SIG-M5 (cell line): ENCODE measurements around the gene MAGEB16.

ENCODE experiments used
- DNase-seq: peaks from one replicate; lab custom pipeline; 2025; lab: John Stamatoyannopoulos, UW

MAGEB16 gene

DNA sequence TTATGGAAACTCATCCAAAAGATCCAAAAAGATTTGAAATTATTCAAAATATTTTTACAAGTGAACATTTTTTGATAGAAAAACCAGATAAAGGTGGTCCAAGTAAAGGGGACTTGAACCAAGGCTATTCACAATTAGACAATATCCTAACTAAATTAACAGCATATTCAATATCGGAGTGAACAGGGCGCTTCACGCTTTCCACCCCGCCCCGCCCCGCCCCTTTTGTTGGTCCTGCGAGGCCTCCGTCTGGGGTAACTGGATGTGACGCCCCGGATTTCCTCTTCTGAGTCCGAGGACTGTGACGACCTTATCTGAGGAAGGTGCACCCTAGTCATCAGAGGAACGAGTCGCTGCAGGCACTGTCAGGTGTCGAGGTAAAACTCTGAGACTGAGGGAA, at the start of gene MAGEB16:
Gene MAGEB16 (plus strand): TSS at position 301 of the 400 bp plus-strand sequence. CDS start 3,855 bp downstream, outside the sequence.
- DNase-seq = no peak

DNA sequence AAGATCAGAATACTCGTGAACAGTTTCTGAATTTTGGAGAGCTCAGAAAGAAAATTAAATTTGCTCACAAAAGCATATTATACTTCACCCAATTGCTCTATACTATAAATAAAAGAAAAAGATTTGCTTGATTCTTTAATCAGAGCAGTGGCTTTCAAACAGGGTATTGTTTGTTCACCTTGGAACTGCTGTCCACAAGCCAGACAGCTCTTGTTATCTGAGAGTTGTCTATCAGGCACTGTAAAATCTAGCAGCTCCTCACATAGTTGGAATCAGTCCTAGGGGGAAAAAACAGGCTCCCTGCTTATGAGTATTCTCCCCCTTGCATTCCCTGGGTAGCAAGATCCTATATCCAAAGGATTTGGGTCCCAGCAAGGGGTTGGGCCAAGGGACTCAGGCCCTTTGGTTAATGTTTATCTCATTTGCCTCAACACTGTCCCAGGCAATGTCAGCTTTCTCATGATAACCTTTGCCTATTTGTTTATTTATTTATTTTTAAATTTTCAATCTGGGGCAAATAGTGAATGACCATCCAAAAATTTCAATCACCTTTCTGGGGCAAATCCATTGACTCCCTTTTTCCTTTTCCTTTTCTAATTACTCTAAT, 24.1 kb upstream of the MAGEB16 start:
- DNase-seq = no peak

- no peak for DNase-seq
These were observed 13.1 kb upstream of the MAGEB16 start for GRCh38 chrX:35785075-35785474.

DNA sequence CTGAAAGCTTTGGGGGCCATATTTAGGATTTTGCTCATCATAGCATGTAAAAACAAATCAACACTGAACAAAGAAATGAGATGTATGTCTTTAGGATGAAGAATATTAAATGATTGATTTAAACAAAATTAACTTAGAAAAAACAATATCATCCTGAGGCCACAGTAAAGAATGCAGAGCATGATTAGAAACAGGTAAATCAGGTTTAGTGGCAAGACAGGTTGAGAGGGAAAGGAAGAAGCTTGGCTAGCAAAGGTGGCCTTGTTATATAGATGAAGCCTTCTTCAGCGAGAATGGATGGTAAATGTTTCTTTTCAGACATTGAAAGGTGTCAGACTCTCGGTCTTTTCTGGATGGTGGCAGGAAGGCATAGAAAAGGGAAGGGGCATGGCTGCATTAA, 11.9 kb upstream of the MAGEB16 start:
- no peak for DNase-seq

DNA sequence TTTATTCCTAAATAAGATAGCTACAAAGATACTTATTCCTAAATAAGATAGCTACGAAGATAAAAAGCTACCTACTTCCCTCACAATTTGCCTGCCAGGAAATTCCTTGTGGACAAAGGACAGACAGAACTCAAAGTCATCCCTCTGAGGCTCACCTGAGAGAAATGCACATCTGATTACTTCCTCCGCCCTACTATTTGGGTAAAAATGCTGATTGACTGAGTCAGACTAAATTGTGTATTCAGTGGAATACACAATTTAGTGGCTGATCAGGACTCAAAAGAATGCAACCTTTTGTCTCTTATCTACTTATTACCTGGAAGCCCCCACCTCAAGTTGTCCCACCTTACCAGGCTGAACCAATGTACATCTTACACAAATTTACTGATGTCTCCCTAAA, 10.3 kb upstream of the MAGEB16 start:
- DNase-seq = no peak

DNA sequence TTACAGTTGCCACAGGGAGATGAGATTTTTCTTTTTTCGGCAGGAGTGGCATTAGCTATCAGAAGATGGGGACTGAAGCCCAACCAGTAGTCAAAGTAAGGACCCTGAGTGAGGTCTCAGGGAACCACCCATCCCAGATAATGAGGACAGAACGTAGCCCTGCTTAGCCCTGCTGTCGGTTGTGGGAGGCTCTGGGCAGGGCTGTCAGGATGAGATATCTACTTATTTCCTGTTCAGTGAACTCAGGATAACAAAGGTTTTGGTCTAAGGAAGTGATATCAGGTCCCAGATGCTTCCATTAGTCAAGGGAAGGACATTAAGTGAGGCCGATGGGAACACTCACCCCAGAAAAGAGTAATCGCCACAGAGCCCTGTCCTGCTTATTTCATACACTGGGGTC, 2.3 kb downstream of the MAGEB16 start:
- DNase-seq = no peak

- no peak for DNase-seq
These were observed 11.6 kb downstream of the MAGEB16 start for GRCh38 chrX:35809781-35810180.

- no peak for DNase-seq
These were observed 21.1 kb downstream of the MAGEB16 start for GRCh38 chrX:35819241-35819640.

- DNase-seq = no peak
These were observed 28.4 kb downstream of the MAGEB16 start for GRCh38 chrX:35826503-35826902.

- DNase-seq = no peak
These were observed 31.4 kb downstream of the MAGEB16 start for GRCh38 chrX:35829501-35829900.

DNA sequence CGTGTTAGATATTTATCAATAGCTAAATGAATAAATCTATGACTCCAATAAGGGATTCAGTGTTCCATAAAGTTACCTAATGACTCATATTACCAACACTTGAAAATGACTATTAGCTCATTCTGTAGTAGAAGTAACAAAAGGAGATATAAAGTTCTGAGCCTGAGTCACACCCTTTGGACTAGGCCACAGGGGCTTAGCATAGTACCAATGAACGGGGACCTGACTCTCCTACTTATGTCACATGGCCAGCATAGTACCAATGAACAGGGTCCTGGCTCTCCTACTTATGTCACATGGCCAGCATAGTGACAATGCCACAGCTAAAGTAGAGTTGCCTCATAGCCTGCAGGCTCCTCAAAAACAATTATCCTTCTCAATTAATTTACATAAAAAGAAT, 43.7 kb downstream of the MAGEB16 start:
- no peak for DNase-seq

DNA sequence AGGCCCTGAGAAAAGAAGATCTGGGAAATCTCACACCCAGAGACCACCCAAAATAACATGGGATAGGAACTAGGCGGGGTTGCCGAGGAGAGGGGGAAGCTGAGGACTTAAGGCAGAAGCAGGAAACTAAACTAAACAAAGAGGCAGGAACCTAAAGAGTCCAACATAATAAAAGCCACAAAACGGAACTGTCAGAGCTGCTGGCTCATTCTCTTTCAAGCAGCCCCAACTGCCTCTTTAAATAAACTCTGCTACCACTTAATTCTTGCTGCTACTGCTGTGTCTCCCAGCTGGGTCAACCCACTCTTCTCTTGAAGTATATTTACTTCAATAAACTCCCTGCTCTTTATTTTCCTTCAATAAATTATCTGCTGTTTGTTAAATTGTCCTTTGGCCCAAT, 44.5 kb downstream of the MAGEB16 start:
- no peak for DNase-seq

DNA sequence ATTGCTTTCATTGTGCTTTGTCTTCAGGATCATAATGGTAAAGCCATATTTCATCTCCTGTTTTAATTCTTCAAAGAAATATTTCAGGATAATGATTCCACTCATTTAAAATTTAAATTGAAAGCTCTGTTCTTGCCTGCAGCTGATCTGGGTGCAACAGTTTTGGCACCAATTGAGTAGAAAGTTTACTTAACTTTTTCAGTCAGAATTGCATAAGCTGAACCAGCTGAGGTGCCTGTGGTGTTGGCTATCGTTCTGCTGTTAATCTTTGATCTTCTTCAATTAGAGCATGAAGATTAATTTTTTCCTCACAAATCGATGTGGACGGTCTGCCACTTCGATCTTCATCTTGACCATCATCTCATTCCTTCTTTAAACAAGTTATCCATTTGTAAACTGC, 49.6 kb downstream of the MAGEB16 start:
- DNase-seq = no peak
